ENCODE data around the gene SLC35E4.

DNA sequence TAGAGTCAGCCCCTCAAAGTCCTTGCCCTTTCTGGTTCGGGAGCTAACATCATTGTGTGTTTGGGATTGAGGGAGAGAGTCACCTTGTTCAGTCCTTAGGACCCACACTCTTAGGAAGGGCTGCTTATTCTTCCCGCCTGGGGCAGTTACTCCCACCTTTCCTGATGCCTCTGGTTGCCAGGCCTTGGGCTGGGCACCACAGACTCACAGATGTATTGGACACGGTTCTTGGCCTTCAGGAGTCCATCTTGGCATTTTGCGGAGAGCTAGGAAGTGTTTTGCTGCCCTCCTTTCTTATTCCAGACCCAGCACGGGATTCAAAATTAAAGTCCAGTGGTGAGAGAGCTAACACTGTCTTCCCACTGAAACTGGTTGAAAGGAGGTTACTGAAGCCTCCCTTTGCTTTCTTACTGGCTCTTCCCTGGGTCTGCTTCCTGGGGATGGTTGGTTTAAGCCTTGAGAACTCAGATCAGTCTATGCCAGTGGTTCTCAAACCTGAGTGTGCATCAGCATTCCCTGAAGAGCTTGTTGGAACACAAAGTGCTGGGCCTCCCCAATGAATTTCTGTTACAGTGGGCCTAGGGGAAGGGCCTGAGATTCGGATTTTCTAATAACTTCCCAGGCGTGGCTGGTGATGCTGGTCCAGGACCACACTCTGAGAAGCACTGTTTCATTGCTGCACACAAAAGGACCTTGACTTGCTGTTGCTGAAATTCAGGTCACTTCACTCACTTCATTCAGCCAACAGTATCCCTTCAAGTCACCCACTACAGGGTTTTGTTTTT lies 60.5 kb downstream of the SLC35E4 start:
- TF ChIP-seq, protein P1, sequence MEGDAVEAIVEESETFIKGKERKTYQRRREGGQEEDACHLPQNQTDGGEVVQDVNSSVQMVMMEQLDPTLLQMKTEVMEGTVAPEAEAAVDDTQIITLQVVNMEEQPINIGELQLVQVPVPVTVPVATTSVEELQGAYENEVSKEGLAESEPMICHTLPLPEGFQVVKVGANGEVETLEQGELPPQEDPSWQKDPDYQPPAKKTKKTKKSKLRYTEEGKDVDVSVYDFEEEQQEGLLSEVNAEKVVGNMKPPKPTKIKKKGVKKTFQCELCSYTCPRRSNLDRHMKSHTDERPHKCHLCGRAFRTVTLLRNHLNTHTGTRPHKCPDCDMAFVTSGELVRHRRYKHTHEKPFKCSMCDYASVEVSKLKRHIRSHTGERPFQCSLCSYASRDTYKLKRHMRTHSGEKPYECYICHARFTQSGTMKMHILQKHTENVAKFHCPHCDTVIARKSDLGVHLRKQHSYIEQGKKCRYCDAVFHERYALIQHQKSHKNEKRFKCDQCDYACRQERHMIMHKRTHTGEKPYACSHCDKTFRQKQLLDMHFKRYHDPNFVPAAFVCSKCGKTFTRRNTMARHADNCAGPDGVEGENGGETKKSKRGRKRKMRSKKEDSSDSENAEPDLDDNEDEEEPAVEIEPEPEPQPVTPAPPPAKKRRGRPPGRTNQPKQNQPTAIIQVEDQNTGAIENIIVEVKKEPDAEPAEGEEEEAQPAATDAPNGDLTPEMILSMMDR (IDR thresholded peaks at IDR 0.05; ENCODE audit: borderline replicate concordance, extremely low read depth, low read length, poor library complexity, severe bottlenecking) = no peak
- TF ChIP-seq EZH2 (IDR thresholded peaks at IDR 0.05; ENCODE audit: borderline replicate concordance, low read depth, low read length, severe bottlenecking) = no peak
